Endodermal cell (in vitro differentiated cells): Measurements from ENCODE around the gene CAND2. TPM values are rescaled to one million over a fixed set of nuclear protein-coding genes. Genes with fewer than 3 reads are reported as not detected.

Experiments
- DNase-seq: peaks from one replicate; pipeline ENCODE4 v3.0.0-alpha.2; 2017
- H3K27ac ChIP-seq: 2 replicates; pipeline ENCODE4 v1.5.1; 2013; ENCODE audit warnings: mild to moderate bottlenecking, low read depth, low read length, moderate library complexity
- H3K27me3 ChIP-seq: 2 replicates; pipeline ENCODE4 v1.6.1; 2013; ENCODE audit warnings: mild to moderate bottlenecking, low read length, moderate library complexity; ENCODE audit not compliant: insufficient read depth, control insufficient read depth, poor library complexity, severe bottlenecking
- H3K36me3 ChIP-seq: 2 replicates; pipeline ENCODE4 v1.7.0; 2013; ENCODE audit warnings: mild to moderate bottlenecking, low read length, moderate library complexity; ENCODE audit not compliant: control insufficient read depth, insufficient read depth
- H3K4me1 ChIP-seq: one replicate; pipeline ENCODE4 v1.7.0; 2013; ENCODE audit warnings: low read length; ENCODE audit not compliant: control insufficient read depth, insufficient read depth
- H3K4me3 ChIP-seq: 2 replicates; pipeline ENCODE4 v1.5.1; 2013; ENCODE audit warnings: mild to moderate bottlenecking, low read length, moderate library complexity
- H3K9ac ChIP-seq: 2 replicates; pipeline ENCODE4 v1.6.1; 2013; ENCODE audit warnings: mild to moderate bottlenecking, low read length, moderate library complexity; ENCODE audit not compliant: poor library complexity, severe bottlenecking; ENCODE audit errors: extremely low read depth
- H3K9me3 ChIP-seq: 2 replicates; pipeline ENCODE4 v1.6.1; 2013; ENCODE audit warnings: mild to moderate bottlenecking, low read length, moderate library complexity; ENCODE audit not compliant: control insufficient read depth
- H3K27ac Mint-ChIP-seq: 2 replicates; pipeline ENCODE4 v1.8.0; 2020; ENCODE audit warnings: mixed read lengths
- H3K27me3 Mint-ChIP-seq: 2 replicates; pipeline ENCODE4 v1.8.0; 2021; ENCODE audit warnings: mild to moderate bottlenecking, mixed read lengths; ENCODE audit not compliant: insufficient read depth
- H3K36me3 Mint-ChIP-seq: 2 replicates; pipeline ENCODE4 v1.8.0; 2020; ENCODE audit warnings: low read depth, mixed read lengths
- H3K4me1 Mint-ChIP-seq: 2 replicates; pipeline ENCODE4 v1.8.0; 2020; ENCODE audit warnings: mixed read lengths
- H3K4me3 Mint-ChIP-seq: 2 replicates; pipeline ENCODE4 v1.8.0; 2020; ENCODE audit warnings: mild to moderate bottlenecking, moderate library complexity, mixed read lengths
- H3K9me3 Mint-ChIP-seq: 2 replicates; pipeline ENCODE4 v1.8.0; 2020; ENCODE audit warnings: mild to moderate bottlenecking, mixed read lengths
- CTCF ChIP-seq: fragments of 200-600 bp; sonication (generic); conservative IDR thresholded peaks from 2 replicates; pipeline ENCODE4 v1.5.0; 2021; ENCODE audit warnings: antibody characterized with exemption, mild to moderate bottlenecking
- WGBS, 2 experiments: methylation state at CpG; one replicate each; pipeline versions ENCODE4 v1.1.5 to v1.1.7; 2013; ENCODE audit warnings: missing lambda C conversion rate in 2 of 2, mixed read lengths in 1 of 2; ENCODE audit not compliant: insufficient coverage in 1 of 2, insufficient read length in 1 of 2; 5-methylcytosine and 5-hydroxymethylcytosine counted together
- total RNA-seq, 2 donors: library from RNA; stranded (reverse); fragmentation: NEBNext Ultra II Directional in 1 of 2; extraction: Animal tissue kit (Norgen Biotek cat#: 25700) in 1 of 2; gene quantifications; 2 replicates in 1 of 2; 3 replicates in 1 of 2; pipeline ENCODE4 v1.2.1, GENCODE V29; 2021

The CAND2 gene
- total RNA-seq, 2 donors from 2014 or later, result 7.8 to 15.0 TPM

GRCh38 chr3:12854565-12854964, 58.1 kb downstream of the CAND2 start:
- Mint-ChIP-seq H3K4me1 (no peaks in the 10 kb centered on the region), H3K27me3 (peaks cover 36% of the 10 kb centered on the region), H3K4me3 (no peak overlapping the region), H3K36me3 (no peaks in the 10 kb centered on the region), H3K9me3 (peaks cover 12% of the 10 kb centered on the region), H3K27ac (no peak overlapping the region)
- Histone ChIP-seq H3K4me1 (no peaks in the 10 kb centered on the region), H3K9me3 (no peaks in the 10 kb centered on the region), H3K36me3 (no peaks in the 10 kb centered on the region), H3K27ac (no peak overlapping the region), H3K9ac (no peak overlapping the region), H3K27me3 (peaks cover 16% of the 10 kb centered on the region), H3K4me3 (no peak overlapping the region)
- TF ChIP-seq CTCF, result no peak
- WGBS, 2 experiments, result 92 to 98% methylated on average over 4 of the region's 4 CpGs
- DNase-seq, result no peak

GRCh38 chr3:12856626-12857025, 60.1 kb downstream of the CAND2 start:
- 87 to 92% methylated on average over 4 to 5 of the region's 5 CpGs for WGBS, 2 experiments
- Mint-ChIP-seq H3K4me3 (no peak overlapping the region), H3K27me3 (peaks cover 41% of the 10 kb centered on the region), H3K9me3 (no peaks in the 10 kb centered on the region), H3K36me3 (no peaks in the 10 kb centered on the region), H3K4me1 (no peaks in the 10 kb centered on the region), H3K27ac (no peak overlapping the region)
- peak; percentile 67 for DNase-seq
- Histone ChIP-seq H3K27me3 (peaks cover 16% of the 10 kb centered on the region), H3K9me3 (no peaks in the 10 kb centered on the region), H3K9ac (no peak overlapping the region), H3K4me1 (no peaks in the 10 kb centered on the region), H3K27ac (no peak overlapping the region), H3K4me3 (no peak overlapping the region), H3K36me3 (no peaks in the 10 kb centered on the region)
- TF ChIP-seq CTCF, result peak; percentile 30

DNA sequence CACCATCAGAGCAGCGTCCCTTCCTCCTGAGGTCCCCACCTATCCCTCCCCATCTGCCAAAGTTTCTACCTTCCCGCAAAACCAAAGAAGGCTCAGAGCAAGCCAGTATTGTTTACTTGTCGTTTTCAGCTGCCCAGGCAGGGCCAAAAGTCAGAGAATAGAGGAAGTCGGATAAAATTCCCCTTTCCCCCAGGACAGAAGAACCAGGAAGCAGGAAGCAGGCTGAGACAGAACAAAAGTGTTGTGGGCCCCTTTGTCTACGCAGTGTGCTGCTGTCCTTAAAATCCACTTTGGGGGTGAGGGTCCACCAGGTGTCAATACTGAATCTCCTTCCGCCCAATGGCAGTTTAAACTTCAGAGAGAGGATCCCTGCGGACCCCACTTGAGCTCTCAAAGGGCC, 63.4 kb downstream of the CAND2 start:
- Mint-ChIP-seq H3K27ac (no peak overlapping the region), H3K4me1 (no peaks in the 10 kb centered on the region)
- WGBS, 2 experiments, result 91 to 94% methylated on average over 4 to 7 of the region's 7 CpGs

More for the DNA sequence above, 63.4 kb downstream of the CAND2 start:
- Histone ChIP-seq H3K4me3 (no peak overlapping the region), H3K4me1 (no peaks in the 10 kb centered on the region), H3K9ac (no peak overlapping the region), H3K27me3 (no peaks in the 10 kb centered on the region), H3K36me3 (no peaks in the 10 kb centered on the region), H3K9me3 (peaks cover under 1% of the 10 kb centered on the region), H3K27ac (no peak overlapping the region)
- H3K9me3 Mint-ChIP-seq, result peaks cover under 1% of the 10 kb centered on the region
- H3K4me3 Mint-ChIP-seq, result no peak overlapping the region
- TF ChIP-seq CTCF, result no peak
- DNase-seq, result no peak
- H3K27me3 Mint-ChIP-seq, result peaks cover 23% of the 10 kb centered on the region
- H3K36me3 Mint-ChIP-seq, result no peaks in the 10 kb centered on the region
